NCI-H69 (cell line): ENCODE measurements around the gene KLHDC7A.
"Not testable (repeated sequence)": the region's sequence is repeated elsewhere in the genome, so short reads cannot be mapped to it uniquely, and the experiment has no call there.

Experiments
- DNase-seq: peaks from one replicate; lab custom pipeline; 2025; lab: John Stamatoyannopoulos, UW

Gene KLHDC7A

GRCh38 chr1:18480315-18481189, at the start of gene KLHDC7A:
Gene KLHDC7A, plus strand, starts transcription at chr1:18480930. Its CDS starts 52 bp downstream, at chr1:18480982.
- DNase-seq: peak; percentile 75

GRCh38 chr1:18434041-18434440, 46.7 kb upstream of the KLHDC7A start:
- no peak for DNase-seq

- DNase-seq: no peak
Measured at GRCh38 chr1:18440385-18441226, 40.1 kb upstream of the KLHDC7A start.

- no peak for DNase-seq
Measured at GRCh38 chr1:18443587-18444520, 36.9 kb upstream of the KLHDC7A start.

GRCh38 chr1:18444563-18444962, 36.2 kb upstream of the KLHDC7A start:
- no peak for DNase-seq

GRCh38 chr1:18446751-18447150, 34.0 kb upstream of the KLHDC7A start:
- peak; percentile 2 for DNase-seq

- DNase-seq: no peak
Measured at GRCh38 chr1:18447509-18448220, 33.1 kb upstream of the KLHDC7A start.

- DNase-seq: no peak
Measured at GRCh38 chr1:18448889-18449288, 31.8 kb upstream of the KLHDC7A start.

GRCh38 chr1:18452550-18452949, 28.2 kb upstream of the KLHDC7A start:
- DNase-seq: peak; percentile 22

GRCh38 chr1:18458133-18459092, 22.3 kb upstream of the KLHDC7A start:
- peak; percentile 64 for DNase-seq

- DNase-seq: no peak
Measured at GRCh38 chr1:18461656-18462055, 19.1 kb upstream of the KLHDC7A start.

GRCh38 chr1:18462517-18462916, 18.2 kb upstream of the KLHDC7A start:
- not testable (repeated sequence) for DNase-seq

GRCh38 chr1:18463063-18463462, 17.7 kb upstream of the KLHDC7A start:
- DNase-seq: no peak

GRCh38 chr1:18463984-18464664, 16.6 kb upstream of the KLHDC7A start:
- peak; percentile 38 for DNase-seq

GRCh38 chr1:18464665-18465050, 16.1 kb upstream of the KLHDC7A start:
- no peak for DNase-seq

GRCh38 chr1:18466676-18467075, 14.1 kb upstream of the KLHDC7A start:
- DNase-seq: no peak

- no peak for DNase-seq
Measured at GRCh38 chr1:18468570-18468969, 12.2 kb upstream of the KLHDC7A start.

- no peak for DNase-seq
Measured at GRCh38 chr1:18469514-18469913, 11.2 kb upstream of the KLHDC7A start.

- no peak for DNase-seq
Measured at GRCh38 chr1:18470671-18471355, 9.9 kb upstream of the KLHDC7A start.
